ENCODE results near the gene PDE3B. TPM values are rescaled to one million over a fixed set of nuclear protein-coding genes. Genes with fewer than 3 reads are reported as not detected.
"Not testable (repeated sequence)": the region's sequence is repeated elsewhere in the genome, so short reads cannot be mapped to it uniquely, and the experiment has no call there.

The PDE3B gene
- total RNA-seq, 1 donor, result 0.43 TPM

- TF ChIP-seq CTCF (IDR thresholded peaks at IDR 0.05; ENCODE audit: insufficient read depth, low read depth, low read length), result no peak
- DNase-seq (ENCODE audit: low read depth), result no peak
- no peak overlapping the region for H3K4me3 ChIP-seq (ENCODE audit: low read depth, low read length)
These were observed 214.8 kb downstream of the PDE3B start for GRCh38 chr11:14858404-14858803.

GRCh38 chr11:14860511-14860910, 216.9 kb downstream of the PDE3B start:
- no peak overlapping the region for H3K4me3 ChIP-seq (ENCODE audit: low read depth, low read length)
- DNase-seq (ENCODE audit: low read depth), result no peak
- no peak for TF ChIP-seq CTCF (IDR thresholded peaks at IDR 0.05; ENCODE audit: insufficient read depth, low read depth, low read length)

GRCh38 chr11:14861680-14862079, 218.1 kb downstream of the PDE3B start:
- TF ChIP-seq CTCF (IDR thresholded peaks at IDR 0.05; ENCODE audit: insufficient read depth, low read depth, low read length), result no peak
- H3K4me3 ChIP-seq (ENCODE audit: low read depth, low read length), result no peak overlapping the region
- DNase-seq (ENCODE audit: low read depth), result no peak

GRCh38 chr11:14863775-14864174, 220.2 kb downstream of the PDE3B start:
- H3K4me3 ChIP-seq (ENCODE audit: low read depth, low read length); DNase-seq (ENCODE audit: low read depth): not testable (repeated sequence)

- no peak for TF ChIP-seq CTCF (IDR thresholded peaks at IDR 0.05; ENCODE audit: insufficient read depth, low read depth, low read length)
- H3K4me3 ChIP-seq (ENCODE audit: low read depth, low read length), result no peak overlapping the region
- DNase-seq (ENCODE audit: low read depth), result no peak
These were observed 228.4 kb downstream of the PDE3B start for GRCh38 chr11:14872032-14872431.

- H3K4me3 ChIP-seq (ENCODE audit: low read depth, low read length), result no peak overlapping the region
- no peak for DNase-seq (ENCODE audit: low read depth)
- TF ChIP-seq CTCF (IDR thresholded peaks at IDR 0.05; ENCODE audit: insufficient read depth, low read depth, low read length), result no peak
These were observed 230.0 kb downstream of the PDE3B start for GRCh38 chr11:14873632-14874031.

GRCh38 chr11:14875163-14875562, 231.6 kb downstream of the PDE3B start:
- no peak overlapping the region for H3K4me3 ChIP-seq (ENCODE audit: low read depth, low read length)
- no peak for DNase-seq (ENCODE audit: low read depth)
- no peak for TF ChIP-seq CTCF (IDR thresholded peaks at IDR 0.05; ENCODE audit: insufficient read depth, low read depth, low read length)

All from fibroblast of villous mesenchyme (primary cell).